Measurements from ENCODE around the gene KSR2. TPM values are rescaled to one million over a fixed set of nuclear protein-coding genes. Genes with fewer than 3 reads are reported as not detected.

Gene KSR2
- total and polyA plus RNA-seq, 2 of the 4 experiments (the other 2 are of a cell fraction), result not detected

DNA sequence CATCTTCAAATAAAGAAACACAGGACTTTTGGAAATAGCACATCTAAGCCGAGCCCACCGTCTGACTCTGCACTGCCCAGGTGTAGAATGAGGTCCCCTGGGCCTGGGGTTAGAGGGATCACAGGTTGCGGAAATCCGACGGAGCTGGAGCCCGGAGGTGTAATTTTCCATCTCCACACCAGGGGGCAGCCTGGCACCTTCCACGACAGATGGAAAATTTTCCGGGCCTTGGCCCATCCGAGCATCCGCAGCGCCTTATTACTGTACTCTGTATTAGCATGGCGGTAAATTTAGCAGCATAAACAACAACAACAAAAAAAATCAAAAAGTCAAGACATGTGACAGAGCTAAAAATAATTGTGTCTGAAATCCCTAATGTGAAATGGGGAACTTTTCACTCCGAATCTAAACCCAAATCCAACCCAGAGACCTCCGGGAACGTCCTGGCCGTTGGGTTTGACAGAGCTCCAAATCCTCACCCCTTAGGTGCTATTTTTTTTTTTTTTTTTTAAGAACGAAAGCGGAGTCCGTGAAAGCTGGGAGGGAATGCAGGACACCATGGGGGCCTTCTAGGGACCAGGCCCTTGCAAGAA, 93.9 kb downstream of the KSR2 start:
- Histone ChIP-seq H4K8ac (ENCODE audit: low read depth in 2 of 2, low read length in 2 of 2) (no peak overlapping the region), H3K9ac (ENCODE audit: low read depth, low read length) (no peak overlapping the region), H4K5ac (ENCODE audit: low read depth, low read length) (no peak overlapping the region), H3K27ac (ENCODE audit: insufficient read depth, low read length) (no peak overlapping the region), H2BK5ac (ENCODE audit: low read depth, low read length, poor library complexity, severe bottlenecking) (no peak overlapping the region), H4K20me1 (ENCODE audit: insufficient read depth, low read length) (no peaks in the 10 kb centered on the region), H3K4me2 (ENCODE audit: low read depth, low read length) (no peak overlapping the region), H3K4ac (ENCODE audit: low read depth, low read length) (no peak overlapping the region), H2BK120ac (ENCODE audit: low read depth, low read length) (no peak overlapping the region), H3K23ac (ENCODE audit: low read depth, low read length) (no peak overlapping the region), H4K91ac (ENCODE audit: insufficient read depth, low read depth, low read length) (no peak overlapping the region), H2AK5ac (ENCODE audit: low read depth, low read length) (no peak overlapping the region), H3K9me1 (ENCODE audit: insufficient read depth, low read length) (no peaks in the 10 kb centered on the region), H3K79me1 (ENCODE audit: low read depth in 1 of 2, low read length in 2 of 2) (no peaks in the 10 kb centered on the region), H3K36me3 (ENCODE audit: control insufficient read depth, insufficient read depth, low read length) (no peaks in the 10 kb centered on the region), H2AK9ac (replicated peaks; ENCODE audit: low read depth, low read length, poor library complexity) (no peak overlapping the region), H3K4me1 (ENCODE audit: control insufficient read depth, insufficient read depth, low read length) (no peaks in the 10 kb centered on the region), H2BK20ac (ENCODE audit: low read depth, low read length) (no peak overlapping the region), H3K14ac (replicated peaks; ENCODE audit: low read depth, low read length) (no peak overlapping the region), H2BK15ac (ENCODE audit: low read depth, low read length) (no peak overlapping the region), H3K56ac (ENCODE audit: extremely low read depth, insufficient read depth, low read length) (no peak overlapping the region), H2AFZ (replicated peaks; ENCODE audit: low read length, poor library complexity) (no peak overlapping the region), H3K4me3 (ENCODE audit: insufficient read depth, low read depth, low read length) (no peak overlapping the region), H3K9me3 (ENCODE audit: control insufficient read depth, insufficient read depth, low read length) (no peaks in the 10 kb centered on the region), H3K27me3 (ENCODE audit: control insufficient read depth, insufficient read depth, low read length) (no peaks in the 10 kb centered on the region; the same call in 1 of the 2 replicates), H3K18ac (ENCODE audit: low read depth, low read length) (no peak overlapping the region)
- ChIA-PET POLR2A (ENCODE audit: unreplicated experiment) (no interaction called here), CTCF (interaction anchor here (0.6 to 1.8 kb wide), 8 partner anchors 17 to 673 kb away, joined by 3 to 10 read pairs (median 4); no protein-coding TSS in a partner anchor)
- dilution Hi-C loops (cut with HindIII; ENCODE audit: low sequenced_read_pairs, unreplicated experiment) (no loop called here), intact Hi-C loops (cut with micrococcal nuclease) (loop anchor here (1.0 to 5.0 kb wide), 6 partner anchors 142 to 502 kb away; partner anchors contain the start of genes PEBP1, RFC5, SUDS3 and VSIG10), in situ Hi-C loops (cut with MboI; ENCODE audit: low sequenced_read_pairs) (loop anchor here (10.0 to 25.0 kb wide), 2 partner anchors 140 to 262 kb away; partner anchors contain the start of genes PEBP1 and RFC5)
- TF ChIP-seq, protein P1, sequence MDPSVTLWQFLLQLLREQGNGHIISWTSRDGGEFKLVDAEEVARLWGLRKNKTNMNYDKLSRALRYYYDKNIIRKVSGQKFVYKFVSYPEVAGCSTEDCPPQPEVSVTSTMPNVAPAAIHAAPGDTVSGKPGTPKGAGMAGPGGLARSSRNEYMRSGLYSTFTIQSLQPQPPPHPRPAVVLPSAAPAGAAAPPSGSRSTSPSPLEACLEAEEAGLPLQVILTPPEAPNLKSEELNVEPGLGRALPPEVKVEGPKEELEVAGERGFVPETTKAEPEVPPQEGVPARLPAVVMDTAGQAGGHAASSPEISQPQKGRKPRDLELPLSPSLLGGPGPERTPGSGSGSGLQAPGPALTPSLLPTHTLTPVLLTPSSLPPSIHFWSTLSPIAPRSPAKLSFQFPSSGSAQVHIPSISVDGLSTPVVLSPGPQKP (IDR thresholded peaks at IDR 0.05; ENCODE audit: borderline replicate concordance, low read depth, low read length), result no peak
- TF ChIP-seq MAZ (IDR thresholded peaks at IDR 0.05; ENCODE audit: borderline replicate concordance, low read depth, low read length) (no peak), RAD21 (IDR thresholded peaks at IDR 0.05; ENCODE audit: low read length) (peak; percentile 80), NFE2L2 (IDR thresholded peaks at IDR 0.05; ENCODE audit: low read depth, low read length) (no peak), RCOR1 (IDR thresholded peaks at IDR 0.05; ENCODE audit: insufficient replicate concordance, low read length) (no peak), CEBPB (IDR thresholded peaks at IDR 0.05; ENCODE audit: low read depth, low read length) (no peak), POLR2A (IDR thresholded peaks at IDR 0.05; ENCODE audit: low read depth, low read length) (no peak), RFX5 (IDR thresholded peaks at IDR 0.05; ENCODE audit: low read depth, low read length) (no peak), SMC3 (IDR thresholded peaks at IDR 0.05; ENCODE audit: low read depth, low read length) (peak; percentile 68)
- TF ChIP-seq, protein P2, sequence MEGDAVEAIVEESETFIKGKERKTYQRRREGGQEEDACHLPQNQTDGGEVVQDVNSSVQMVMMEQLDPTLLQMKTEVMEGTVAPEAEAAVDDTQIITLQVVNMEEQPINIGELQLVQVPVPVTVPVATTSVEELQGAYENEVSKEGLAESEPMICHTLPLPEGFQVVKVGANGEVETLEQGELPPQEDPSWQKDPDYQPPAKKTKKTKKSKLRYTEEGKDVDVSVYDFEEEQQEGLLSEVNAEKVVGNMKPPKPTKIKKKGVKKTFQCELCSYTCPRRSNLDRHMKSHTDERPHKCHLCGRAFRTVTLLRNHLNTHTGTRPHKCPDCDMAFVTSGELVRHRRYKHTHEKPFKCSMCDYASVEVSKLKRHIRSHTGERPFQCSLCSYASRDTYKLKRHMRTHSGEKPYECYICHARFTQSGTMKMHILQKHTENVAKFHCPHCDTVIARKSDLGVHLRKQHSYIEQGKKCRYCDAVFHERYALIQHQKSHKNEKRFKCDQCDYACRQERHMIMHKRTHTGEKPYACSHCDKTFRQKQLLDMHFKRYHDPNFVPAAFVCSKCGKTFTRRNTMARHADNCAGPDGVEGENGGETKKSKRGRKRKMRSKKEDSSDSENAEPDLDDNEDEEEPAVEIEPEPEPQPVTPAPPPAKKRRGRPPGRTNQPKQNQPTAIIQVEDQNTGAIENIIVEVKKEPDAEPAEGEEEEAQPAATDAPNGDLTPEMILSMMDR (conservative IDR thresholded peaks at IDR 0.05; ENCODE audit: low read depth, low read length), result peak; percentile 74
- WGBS, 2 experiments (ENCODE audit: extremely low coverage in 2 of 2, insufficient read length in 1 of 2), result 0% methylated on average over 1 of the region's 19 CpGs; no CpG with 5 or more reads in 1 of the 2 experiments
- DNase-seq (peak; percentile 35), ATAC-seq (ENCODE audit: low read depth) (peak; percentile 97)
- no TSS peak for BruUV-seq (replicated peaks)

Measured in IMR-90 (cell line).